ENCODE results near the gene ARL15.

DNA sequence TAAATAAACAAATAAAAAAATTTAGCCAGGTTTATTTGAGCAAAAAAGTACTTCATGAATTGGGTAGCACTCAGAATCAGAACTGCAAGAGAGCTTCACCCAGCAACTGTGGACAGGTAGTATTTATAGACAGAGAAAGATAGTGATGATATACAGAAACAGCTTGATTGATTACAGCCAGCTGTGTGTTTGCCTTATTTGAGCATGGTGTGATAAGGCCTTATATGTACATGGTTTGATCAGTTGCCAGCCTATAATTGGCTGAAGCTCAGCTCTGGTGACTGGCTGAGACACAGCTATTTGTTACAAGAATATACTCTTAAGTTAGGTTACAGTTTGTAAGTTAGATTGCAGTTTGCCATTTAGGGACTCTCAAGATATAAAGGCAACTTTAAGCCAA, 34.3 kb upstream of the ARL15 start:
- TF ChIP-seq POLR2A (IDR thresholded peaks at IDR 0.05): no peak
- TF ChIP-seq, protein P1, sequence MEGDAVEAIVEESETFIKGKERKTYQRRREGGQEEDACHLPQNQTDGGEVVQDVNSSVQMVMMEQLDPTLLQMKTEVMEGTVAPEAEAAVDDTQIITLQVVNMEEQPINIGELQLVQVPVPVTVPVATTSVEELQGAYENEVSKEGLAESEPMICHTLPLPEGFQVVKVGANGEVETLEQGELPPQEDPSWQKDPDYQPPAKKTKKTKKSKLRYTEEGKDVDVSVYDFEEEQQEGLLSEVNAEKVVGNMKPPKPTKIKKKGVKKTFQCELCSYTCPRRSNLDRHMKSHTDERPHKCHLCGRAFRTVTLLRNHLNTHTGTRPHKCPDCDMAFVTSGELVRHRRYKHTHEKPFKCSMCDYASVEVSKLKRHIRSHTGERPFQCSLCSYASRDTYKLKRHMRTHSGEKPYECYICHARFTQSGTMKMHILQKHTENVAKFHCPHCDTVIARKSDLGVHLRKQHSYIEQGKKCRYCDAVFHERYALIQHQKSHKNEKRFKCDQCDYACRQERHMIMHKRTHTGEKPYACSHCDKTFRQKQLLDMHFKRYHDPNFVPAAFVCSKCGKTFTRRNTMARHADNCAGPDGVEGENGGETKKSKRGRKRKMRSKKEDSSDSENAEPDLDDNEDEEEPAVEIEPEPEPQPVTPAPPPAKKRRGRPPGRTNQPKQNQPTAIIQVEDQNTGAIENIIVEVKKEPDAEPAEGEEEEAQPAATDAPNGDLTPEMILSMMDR (IDR thresholded peaks at IDR 0.05): no peak

Measured in upper lobe of left lung (tissue), 4 donors.